HepG2 (cell line): ENCODE data around the gene TOGARAM1. TPM values are rescaled to one million over a fixed set of nuclear protein-coding genes. Genes with fewer than 3 reads are reported as not detected.

ENCODE experiments used
- BCL3 ChIP-seq: sonication (generic); formaldehyde crosslinking; IDR thresholded peaks from 2 replicates; pipeline ENCODE4 v1.5.1; 2020; ENCODE audit warnings: mild to moderate bottlenecking, missing genetic modification reagents, moderate library complexity
- IRF1 ChIP-seq: sonication (generic); formaldehyde crosslinking; IDR thresholded peaks from 2 replicates; pipeline ENCODE4 v1.4.0; 2020; ENCODE audit warnings: low read depth, mild to moderate bottlenecking, missing genetic modification reagents
- MEF2D ChIP-seq: sonication (generic); formaldehyde crosslinking; IDR thresholded peaks from 2 replicates; pipeline ENCODE4 v1.5.1; 2020; ENCODE audit warnings: mild to moderate bottlenecking, missing genetic modification reagents
- NFE2 ChIP-seq: sonication (generic); formaldehyde crosslinking; IDR thresholded peaks from 2 replicates; pipeline ENCODE4 v1.4.0; 2020; ENCODE audit warnings: missing genetic modification reagents
- NFKB2 ChIP-seq: sonication (generic); formaldehyde crosslinking; IDR thresholded peaks from 2 replicates; pipeline ENCODE4 v1.4.0; 2020; ENCODE audit warnings: missing genetic modification reagents, borderline replicate concordance
- PAX8 ChIP-seq: sonication (generic); formaldehyde crosslinking; IDR thresholded peaks from 2 replicates; pipeline ENCODE4 v1.8.0; 2022; ENCODE audit warnings: mild to moderate bottlenecking, missing genetic modification reagents, borderline replicate concordance
- RFX5 ChIP-seq: IDR thresholded peaks from 2 replicates; pipeline ENCODE4 v1.6.1; 2011; ENCODE audit warnings: low read depth, low read length, improper control_type of control experiment
- ZBTB38 ChIP-seq: sonication (generic); formaldehyde crosslinking; IDR thresholded peaks from 2 replicates; pipeline ENCODE4 v1.5.1; 2020; ENCODE audit warnings: mild to moderate bottlenecking, missing genetic modification reagents
- ZBTB8A ChIP-seq: sonication (generic); formaldehyde crosslinking; IDR thresholded peaks from 2 replicates; pipeline ENCODE4 v1.4.0; 2020; ENCODE audit warnings: mild to moderate bottlenecking, low read depth, missing genetic modification reagents, borderline replicate concordance
- ZFP1 ChIP-seq: IDR thresholded peaks from 2 replicates; pipeline ENCODE4 v1.6.1; 2016
- ZIK1 ChIP-seq: sonication (generic); formaldehyde crosslinking; IDR thresholded peaks from 2 replicates; pipeline ENCODE4 v1.5.0; 2020; ENCODE audit warnings: mild to moderate bottlenecking, low read depth, missing genetic modification reagents, borderline replicate concordance
- ZNF10 ChIP-seq: sonication (generic); formaldehyde crosslinking; IDR thresholded peaks from 2 replicates; pipeline ENCODE4 v1.4.0; 2020; ENCODE audit warnings: mild to moderate bottlenecking, low read depth, missing genetic modification reagents, borderline replicate concordance
- ZNF616 ChIP-seq: sonication (generic); formaldehyde crosslinking; IDR thresholded peaks from 2 replicates; pipeline ENCODE4 v1.5.0; 2020; ENCODE audit warnings: low read depth, mild to moderate bottlenecking, missing genetic modification reagents
- polyA plus RNA-seq, 8 experiments: library from polyadenylated mRNA; depleted of rRNA in 3 of 8; stranded (reverse) in 7 of 8; unstranded in 1 of 8; fragments of >200 nt; fragmentation: Illumina TruSeq in 4 of 8; extraction: Trizol in 4 of 8; gene quantifications; 2 replicates each; pipeline versions ENCODE4 v1.2.1 to v1.2.3, GENCODE V29; 2011 to 2016; ENCODE audit warnings: low read depth in 4 of 8, missing spikeins in 1 of 8, mixed read lengths in 1 of 8; ENCODE audit not compliant: insufficient read depth in 1 of 8
- total RNA-seq, 5 experiments: library from RNA; depleted of rRNA; stranded (reverse); fragments of >200 nt; fragmentation: Illumina TruSeq; extraction: Trizol; gene quantifications; 2 replicates each; pipeline ENCODE4 v1.2.3, GENCODE V29; 2016; ENCODE audit warnings: low read depth in 1 of 5
- TF ChIP-seq, protein P1 (sequence below): sonication (generic); formaldehyde crosslinking; IDR thresholded peaks from 2 replicates; pipeline ENCODE4 v1.5.1; 2020; ENCODE audit warnings: mild to moderate bottlenecking, missing genetic modification reagents, moderate library complexity
- TF ChIP-seq, protein P2 (sequence below), 2 experiments: sonication (generic) in 1 of 2; formaldehyde crosslinking in 1 of 2; IDR thresholded peaks; 2 replicates each; pipeline versions ENCODE4 v1.6.1 to v1.9.0; 2014 to 2022; ENCODE audit warnings: antibody characterized with exemption in 1 of 2, borderline replicate concordance in 1 of 2, inconsistent platforms in 1 of 2, low read depth in 1 of 2, missing genetic modification reagents in 1 of 2

Gene TOGARAM1
- total and polyA plus RNA-seq, 2 of the 13 experiments (the other 11 are each of a cell fraction or from before 2014, with no cell fraction given), result 5.6 to 9.8 TPM

DNA sequence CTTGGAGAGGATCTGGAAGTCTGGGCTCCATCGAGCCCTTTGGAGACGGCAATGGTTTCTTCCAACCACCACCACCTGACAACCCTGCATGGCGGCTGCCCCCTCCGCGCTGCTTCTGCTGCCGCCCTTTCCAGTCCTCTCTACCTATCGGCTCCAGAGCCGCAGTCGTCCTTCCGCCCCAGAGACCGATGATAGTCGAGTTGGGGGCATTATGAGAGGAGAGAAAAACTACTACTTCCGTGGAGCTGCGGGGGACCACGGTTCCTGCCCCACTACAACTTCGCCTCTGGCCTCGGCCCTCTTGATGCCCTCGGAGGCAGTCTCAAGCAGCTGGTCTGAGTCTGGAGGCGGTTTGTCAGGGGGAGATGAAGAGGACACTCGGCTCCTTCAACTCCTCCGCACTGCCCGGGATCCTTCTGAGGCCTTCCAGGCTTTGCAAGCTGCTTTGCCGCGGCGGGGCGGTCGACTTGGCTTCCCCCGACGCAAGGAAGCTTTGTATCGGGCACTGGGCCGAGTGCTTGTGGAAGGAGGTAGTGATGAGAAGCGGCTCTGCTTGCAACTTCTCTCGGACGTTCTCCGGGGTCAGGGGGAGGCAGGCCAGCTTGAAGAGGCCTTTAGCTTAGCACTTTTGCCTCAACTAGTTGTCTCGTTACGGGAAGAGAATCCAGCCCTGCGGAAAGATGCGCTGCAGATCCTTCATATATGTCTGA is 499 bp downstream of the TOGARAM1 start (continued):
- TF ChIP-seq, protein P1, sequence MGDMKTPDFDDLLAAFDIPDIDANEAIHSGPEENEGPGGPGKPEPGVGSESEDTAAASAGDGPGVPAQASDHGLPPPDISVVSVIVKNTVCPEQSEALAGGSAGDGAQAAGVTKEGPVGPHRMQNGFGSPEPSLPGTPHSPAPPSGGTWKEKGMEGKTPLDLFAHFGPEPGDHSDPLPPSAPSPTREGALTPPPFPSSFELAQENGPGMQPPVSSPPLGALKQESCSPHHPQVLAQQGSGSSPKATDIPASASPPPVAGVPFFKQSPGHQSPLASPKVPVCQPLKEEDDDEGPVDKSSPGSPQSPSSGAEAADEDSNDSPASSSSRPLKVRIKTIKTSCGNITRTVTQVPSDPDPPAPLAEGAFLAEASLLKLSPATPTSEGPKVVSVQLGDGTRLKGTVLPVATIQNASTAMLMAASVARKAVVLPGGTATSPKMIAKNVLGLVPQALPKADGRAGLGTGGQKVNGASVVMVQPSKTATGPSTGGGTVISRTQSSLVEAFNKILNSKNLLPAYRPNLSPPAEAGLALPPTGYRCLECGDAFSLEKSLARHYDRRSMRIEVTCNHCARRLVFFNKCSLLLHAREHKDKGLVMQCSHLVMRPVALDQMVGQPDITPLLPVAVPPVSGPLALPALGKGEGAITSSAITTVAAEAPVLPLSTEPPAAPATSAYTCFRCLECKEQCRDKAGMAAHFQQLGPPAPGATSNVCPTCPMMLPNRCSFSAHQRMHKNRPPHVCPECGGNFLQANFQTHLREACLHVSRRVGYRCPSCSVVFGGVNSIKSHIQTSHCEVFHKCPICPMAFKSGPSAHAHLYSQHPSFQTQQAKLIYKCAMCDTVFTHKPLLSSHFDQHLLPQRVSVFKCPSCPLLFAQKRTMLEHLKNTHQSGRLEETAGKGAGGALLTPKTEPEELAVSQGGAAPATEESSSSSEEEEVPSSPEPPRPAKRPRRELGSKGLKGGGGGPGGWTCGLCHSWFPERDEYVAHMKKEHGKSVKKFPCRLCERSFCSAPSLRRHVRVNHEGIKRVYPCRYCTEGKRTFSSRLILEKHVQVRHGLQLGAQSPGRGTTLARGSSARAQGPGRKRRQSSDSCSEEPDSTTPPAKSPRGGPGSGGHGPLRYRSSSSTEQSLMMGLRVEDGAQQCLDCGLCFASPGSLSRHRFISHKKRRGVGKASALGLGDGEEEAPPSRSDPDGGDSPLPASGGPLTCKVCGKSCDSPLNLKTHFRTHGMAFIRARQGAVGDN (CRISPR knock-in tag), result peak; percentile 57; the same call in 1 of the 2 replicates
- no peak for TF ChIP-seq IRF1 (CRISPR knock-in tag)
- peak; percentile 13; the same call in 1 of the 2 replicates for TF ChIP-seq ZIK1 (CRISPR knock-in tag)
- TF ChIP-seq NFE2, result no peak
- no peak for TF ChIP-seq ZBTB8A (CRISPR knock-in tag)
- TF ChIP-seq NFKB2, result 0 out of 2 replicates have a peak, but pooled peaks have one; percentile 52
- TF ChIP-seq BCL3 (CRISPR knock-in tag), result 0 out of 2 replicates have a peak, but pooled peaks have one; percentile 8
- TF ChIP-seq ZFP1 (CRISPR knock-in tag), result no peak
- TF ChIP-seq PAX8, result no peak
- TF ChIP-seq ZNF616, result 0 out of 2 replicates have a peak, but pooled peaks have one; percentile 55
- TF ChIP-seq MEF2D (CRISPR knock-in tag), result 0 out of 2 replicates have a peak, but pooled peaks have one; percentile 15
- TF ChIP-seq, protein P2, sequence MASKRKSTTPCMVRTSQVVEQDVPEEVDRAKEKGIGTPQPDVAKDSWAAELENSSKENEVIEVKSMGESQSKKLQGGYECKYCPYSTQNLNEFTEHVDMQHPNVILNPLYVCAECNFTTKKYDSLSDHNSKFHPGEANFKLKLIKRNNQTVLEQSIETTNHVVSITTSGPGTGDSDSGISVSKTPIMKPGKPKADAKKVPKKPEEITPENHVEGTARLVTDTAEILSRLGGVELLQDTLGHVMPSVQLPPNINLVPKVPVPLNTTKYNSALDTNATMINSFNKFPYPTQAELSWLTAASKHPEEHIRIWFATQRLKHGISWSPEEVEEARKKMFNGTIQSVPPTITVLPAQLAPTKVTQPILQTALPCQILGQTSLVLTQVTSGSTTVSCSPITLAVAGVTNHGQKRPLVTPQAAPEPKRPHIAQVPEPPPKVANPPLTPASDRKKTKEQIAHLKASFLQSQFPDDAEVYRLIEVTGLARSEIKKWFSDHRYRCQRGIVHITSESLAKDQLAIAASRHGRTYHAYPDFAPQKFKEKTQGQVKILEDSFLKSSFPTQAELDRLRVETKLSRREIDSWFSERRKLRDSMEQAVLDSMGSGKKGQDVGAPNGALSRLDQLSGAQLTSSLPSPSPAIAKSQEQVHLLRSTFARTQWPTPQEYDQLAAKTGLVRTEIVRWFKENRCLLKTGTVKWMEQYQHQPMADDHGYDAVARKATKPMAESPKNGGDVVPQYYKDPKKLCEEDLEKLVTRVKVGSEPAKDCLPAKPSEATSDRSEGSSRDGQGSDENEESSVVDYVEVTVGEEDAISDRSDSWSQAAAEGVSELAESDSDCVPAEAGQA (IDR thresholded peaks at IDR 0.05; ENCODE audit: low read depth), result no peak
- TF ChIP-seq, protein P2 (CRISPR knock-in tag; IDR thresholded peaks at IDR 0.05; ENCODE audit: borderline replicate concordance), result 0 out of 2 replicates have a peak, but pooled peaks have one; percentile 51
- TF ChIP-seq RFX5, result no peak
- no peak for TF ChIP-seq ZNF10 (CRISPR knock-in tag)
- TF ChIP-seq ZBTB38, result peak; percentile 90
